Erythroblast (primary cell): ENCODE results near the gene FBXO8.

ENCODE experiments used
- DNase-seq, 2 experiments: peaks; one replicate each; lab custom pipeline; 2025; lab: John Stamatoyannopoulos, UW
- GATA1 ChIP-seq: IDR thresholded peaks from 2 replicates; pipeline ENCODE4 v1.6.1; 2011; ENCODE audit warnings: low read depth, mild to moderate bottlenecking, control low read depth, low read length, moderate library complexity
- POLR2A ChIP-seq: IDR thresholded peaks from 2 replicates; pipeline ENCODE4 v1.6.1; 2011; ENCODE audit warnings: mild to moderate bottlenecking, low read length

FBXO8 gene

DNA sequence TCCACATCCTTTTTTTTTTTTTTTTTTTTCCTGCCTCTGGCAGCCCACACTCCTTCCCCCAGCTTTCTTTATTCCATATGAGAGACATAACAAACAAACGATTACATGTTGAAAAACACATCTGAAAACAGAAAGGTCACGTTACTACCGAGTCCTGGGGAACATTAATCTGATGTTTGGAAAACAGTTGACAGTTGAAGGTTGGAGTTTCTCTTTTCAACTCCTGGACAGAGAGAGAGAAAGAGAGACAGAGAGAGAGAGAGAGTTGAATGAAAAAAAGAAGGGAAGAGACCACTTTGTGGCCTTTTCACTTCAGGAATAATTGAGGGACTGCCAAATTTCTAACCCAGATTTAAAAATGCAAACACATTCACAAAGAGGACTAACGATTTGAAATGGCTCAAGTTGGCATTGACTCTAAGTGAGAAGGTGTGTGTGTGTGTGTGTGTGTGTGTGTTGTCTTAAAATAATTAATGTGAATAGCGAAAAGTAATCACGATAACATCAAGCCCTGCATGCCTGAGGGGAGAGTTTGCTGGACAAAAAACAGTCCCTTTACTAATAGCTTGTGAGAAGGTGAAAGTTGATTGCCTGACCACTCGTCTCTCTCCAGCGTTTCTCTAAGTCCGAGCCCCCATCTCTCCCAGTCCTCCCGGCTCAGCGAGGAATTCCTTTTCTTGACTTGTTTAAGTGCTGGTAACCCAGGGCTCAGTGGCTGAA is 67.3 kb downstream of the FBXO8 start:
- TF ChIP-seq POLR2A, result no peak
- DNase-seq, result peak in 1 of 2 experiments; percentile 19

DNA sequence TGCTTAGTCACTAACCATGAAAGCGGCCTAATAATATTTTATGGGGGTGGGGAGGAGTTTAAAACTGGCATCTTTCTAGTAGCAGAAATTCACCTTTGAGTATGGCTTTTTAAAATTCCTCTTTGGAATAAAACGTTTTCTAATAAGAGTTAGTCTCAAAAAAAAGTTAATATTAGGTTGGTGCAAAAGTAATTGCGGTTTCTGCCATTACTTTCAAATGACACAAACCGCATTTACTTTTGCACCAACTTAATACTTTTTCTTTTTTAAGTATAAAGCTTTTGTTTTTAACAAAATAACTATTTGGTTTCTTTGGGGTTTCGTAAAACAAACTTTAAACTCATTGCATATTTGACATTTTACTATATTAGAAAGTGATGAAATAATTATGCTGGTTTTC is 68.4 kb downstream of the FBXO8 start:
- TF ChIP-seq POLR2A, result no peak
- no peak for TF ChIP-seq GATA1
- DNase-seq, result peak in 1 of 2 experiments; percentile 57

DNA sequence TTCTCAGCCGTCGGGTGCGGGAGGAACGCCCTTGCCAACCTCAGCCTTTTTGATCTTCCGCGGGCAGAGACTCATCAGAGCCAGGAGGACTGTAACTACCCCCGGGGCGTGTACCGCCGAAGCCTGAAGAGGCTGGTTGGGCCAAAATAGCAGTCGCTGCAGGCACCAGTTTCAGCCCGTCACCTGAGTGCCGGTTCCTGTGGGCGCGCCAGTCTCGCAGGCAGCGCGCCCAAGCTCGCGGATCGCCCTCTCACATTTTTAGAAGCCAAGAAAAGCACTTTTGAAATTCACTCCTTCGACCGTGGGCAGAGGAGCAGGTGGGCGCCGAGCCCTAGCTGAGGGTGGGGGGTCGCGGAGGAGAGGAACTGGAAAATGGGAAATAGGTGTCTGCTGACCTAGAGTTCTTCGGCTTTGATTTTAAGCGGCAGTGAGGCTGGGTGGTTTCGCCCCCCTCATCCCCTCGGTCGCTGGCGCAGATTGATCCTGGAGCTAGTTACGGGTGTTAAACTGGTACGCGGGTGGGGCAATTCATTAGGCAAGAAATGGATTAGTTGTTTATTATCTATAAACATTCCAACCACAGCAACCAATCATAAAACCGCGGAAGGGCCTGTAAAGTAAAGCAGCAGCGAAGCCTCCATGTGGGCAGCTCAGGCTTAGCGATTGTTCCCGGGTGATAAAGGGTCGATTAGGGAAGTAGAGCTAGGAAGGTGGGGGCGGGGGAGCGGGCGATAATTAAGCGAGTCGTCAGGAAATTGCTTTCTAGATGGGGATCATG is 69.2 kb downstream of the FBXO8 start:
- TF ChIP-seq POLR2A (no peak), GATA1 (no peak)
- peak; percentile 19 to 27 for DNase-seq

DNA sequence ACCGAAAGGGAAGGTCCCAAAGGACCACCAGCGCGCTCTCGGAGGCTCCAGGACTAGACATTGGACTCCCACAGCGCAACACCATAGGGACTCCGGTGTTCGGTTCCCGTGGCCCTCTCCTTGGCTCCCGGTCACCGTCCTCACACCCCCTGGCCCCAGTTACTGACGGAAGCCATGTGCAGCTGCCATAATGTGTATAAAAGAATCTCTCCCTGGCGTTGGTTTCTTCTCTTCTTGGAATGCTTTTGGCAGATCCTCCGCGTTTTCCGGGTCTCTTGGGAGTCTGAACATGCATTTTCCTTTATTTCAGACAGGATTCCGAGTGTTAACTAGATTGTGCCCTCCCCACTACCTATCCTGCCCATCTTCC is 69.8 kb downstream of the FBXO8 start:
- no peak for DNase-seq
- TF ChIP-seq GATA1, result no peak
- no peak for TF ChIP-seq POLR2A

DNA sequence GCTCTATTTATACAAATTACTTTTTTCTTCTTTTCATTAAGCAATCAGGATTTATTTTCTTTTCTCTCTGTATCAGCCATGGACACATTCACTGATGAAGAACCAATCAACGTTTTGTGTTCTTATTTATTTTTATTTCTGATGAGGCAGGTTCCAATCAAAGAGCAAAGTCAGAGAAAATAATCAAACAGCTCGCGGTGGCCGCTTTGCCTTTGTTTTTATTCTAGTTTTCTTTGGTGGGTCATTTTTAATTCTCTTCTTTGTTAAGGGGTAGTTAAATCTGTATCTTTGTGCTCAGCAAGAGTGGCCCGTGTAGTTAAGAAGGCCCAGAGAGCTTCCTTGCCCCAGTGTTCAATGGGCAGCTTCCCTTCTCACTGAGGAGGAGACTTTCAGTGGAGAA is 71.4 kb downstream of the FBXO8 start:
- DNase-seq, result no peak
- TF ChIP-seq POLR2A (no peak), GATA1 (no peak)

DNA sequence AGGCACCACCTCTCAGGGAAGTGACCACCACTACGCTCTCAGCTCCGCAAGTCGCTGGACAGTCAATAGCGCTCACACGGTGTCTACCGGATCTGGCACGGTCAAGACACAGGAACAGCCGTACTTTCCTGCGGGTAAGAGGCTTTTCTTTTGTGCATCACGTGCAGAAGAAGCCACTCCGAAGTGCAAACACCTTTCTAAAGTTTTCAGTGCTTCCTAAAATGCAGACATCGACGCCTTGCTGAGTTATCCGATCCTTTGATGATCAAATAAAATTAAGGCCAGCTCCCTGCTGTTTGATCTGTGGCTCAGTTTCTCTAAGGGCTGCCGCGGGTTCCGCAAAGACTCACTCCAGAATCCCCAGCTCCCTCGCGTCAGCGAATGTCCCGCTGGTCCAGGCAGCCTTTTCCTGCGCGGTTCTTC is 71.8 kb downstream of the FBXO8 start:
- TF ChIP-seq GATA1, result no peak
- no peak for TF ChIP-seq POLR2A
- DNase-seq, result no peak

DNA sequence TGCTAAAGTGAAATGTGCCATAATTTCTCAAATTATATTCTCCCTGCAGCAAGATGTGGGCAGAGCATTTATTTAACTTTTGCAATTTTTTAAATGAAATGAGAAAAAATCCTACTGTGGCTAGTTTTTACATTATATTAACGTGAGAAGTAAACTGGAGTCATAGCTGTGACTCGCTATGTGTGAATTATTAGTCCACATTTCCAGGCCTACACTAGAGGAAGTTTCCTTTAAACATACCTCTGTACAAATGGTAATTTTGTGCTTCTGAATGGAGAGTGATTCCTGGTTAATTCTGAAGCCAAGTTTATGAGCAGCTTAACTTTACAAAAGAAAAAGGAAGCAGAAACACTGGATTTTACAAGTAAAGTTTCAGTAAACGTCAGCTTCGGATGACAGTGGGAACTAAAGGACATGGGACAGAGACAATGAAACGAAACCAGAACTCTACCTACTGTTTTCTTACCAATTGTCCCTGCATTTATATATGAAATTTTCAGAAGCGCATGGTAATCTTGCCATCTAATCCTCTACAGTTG is 72.4 kb downstream of the FBXO8 start:
- no peak for DNase-seq
- no peak for TF ChIP-seq GATA1
- no peak for TF ChIP-seq POLR2A

DNA sequence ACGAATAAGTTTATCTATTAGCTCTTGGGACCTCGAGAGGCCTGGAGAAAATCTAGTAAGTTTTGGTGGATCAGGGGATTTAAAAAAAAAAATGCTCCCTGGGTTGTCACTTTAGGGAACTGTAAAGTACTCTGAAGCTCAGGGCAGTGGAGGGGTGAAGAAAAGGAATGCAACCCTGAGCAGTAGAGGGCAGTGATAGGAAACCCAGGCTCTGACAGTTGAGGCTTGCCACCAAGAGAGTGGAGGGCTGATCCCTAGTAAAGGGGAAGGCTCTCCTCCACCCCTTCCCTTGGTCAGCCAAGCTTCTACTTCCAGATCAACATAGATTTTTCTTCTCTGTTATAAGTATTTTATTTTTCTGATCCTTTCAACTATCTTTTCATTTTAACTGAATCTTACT is 73.1 kb downstream of the FBXO8 start:
- no peak for DNase-seq
- TF ChIP-seq GATA1, result no peak

DNA sequence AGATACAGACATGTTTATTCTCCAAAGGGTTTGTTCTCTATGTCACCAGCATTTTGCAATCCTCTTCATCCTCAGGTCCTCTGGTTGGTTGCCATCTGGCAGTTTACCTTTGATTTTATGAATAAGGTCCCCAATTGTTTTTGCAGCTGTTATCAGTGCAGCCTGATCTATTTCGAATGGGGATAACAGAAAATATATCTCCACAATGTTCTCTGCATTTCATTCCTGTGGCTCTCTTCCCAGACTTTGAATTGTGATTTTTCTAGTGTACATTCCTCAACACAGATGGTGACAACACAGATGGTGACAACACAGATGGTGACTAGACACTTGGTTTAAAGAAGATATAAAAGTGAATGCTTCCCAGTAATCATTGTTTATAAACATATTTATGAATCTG is 74.1 kb downstream of the FBXO8 start:
- TF ChIP-seq POLR2A (no peak), GATA1 (no peak)
- DNase-seq, result no peak

DNA sequence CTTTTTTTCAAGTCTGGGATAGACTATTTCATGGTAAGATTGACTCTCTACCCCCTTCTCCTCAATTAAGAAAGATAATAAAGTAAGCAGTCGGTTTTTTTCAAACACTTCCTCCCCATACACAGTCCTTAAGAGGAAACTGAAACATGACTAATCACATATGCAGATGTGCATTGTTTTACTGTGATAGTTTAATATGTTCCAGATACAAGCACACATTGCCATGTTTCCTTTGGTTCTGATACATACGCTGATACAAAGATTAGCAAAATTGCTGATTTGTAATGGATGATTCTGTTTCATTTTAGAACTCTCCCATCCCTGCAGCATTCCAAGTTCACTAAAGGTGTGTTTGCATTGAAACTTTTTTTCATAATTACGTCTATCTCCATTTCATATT is 76.1 kb downstream of the FBXO8 start:
- TF ChIP-seq GATA1 (no peak), POLR2A (no peak)
- no peak for DNase-seq

DNA sequence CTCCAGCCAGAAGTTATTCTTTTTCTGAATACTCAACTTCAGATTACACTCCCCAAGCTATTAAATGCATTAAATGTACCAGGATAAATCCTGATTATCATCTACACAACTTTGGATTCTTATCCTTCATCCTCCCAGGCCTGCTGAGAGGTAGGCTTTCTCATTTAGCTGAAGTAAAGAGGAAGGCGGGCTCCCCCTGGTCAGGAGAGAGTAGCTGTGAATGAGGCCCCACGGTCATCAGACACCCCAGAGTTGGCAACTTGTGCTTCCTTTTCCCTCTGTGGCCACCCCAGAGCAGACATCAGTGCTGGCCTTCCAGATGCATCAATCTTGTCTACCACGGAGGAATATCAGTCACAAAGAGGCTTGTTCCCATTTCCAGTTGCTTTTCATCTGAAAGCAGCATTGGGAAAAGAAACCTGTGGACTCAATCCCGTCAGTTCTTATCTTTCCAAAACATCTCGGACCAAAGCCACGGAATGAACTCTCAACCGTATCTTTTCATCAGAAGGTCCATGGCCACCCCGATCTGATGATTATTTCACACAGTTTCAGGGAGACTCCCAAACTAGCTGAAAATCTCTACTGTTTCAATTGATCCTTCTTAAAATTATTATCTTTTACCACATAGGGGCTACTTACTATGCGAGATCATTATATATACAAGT is 79.2 kb downstream of the FBXO8 start:
- DNase-seq, result no peak
- TF ChIP-seq POLR2A (no peak), GATA1 (no peak)

DNA sequence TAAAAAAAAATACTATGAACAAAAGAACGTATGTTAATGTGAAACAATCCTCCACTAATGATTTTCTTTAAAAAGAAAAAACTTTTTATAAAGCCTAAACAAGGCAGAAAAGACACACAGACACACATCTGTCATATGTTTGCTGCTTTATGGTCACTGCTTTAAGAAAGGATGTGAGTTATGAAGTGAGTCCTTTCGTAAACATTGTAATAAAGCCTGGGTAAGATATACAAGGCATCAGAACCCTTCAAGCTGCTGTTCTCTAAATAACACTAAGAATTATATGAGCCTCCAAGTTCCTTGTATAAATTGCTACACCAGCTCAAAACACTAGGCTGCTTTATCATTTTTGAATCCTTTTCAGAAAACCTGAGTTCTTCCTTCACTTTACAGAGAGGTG is 81.6 kb downstream of the FBXO8 start:
- TF ChIP-seq POLR2A, result no peak
- TF ChIP-seq GATA1, result no peak
- no peak for DNase-seq

DNA sequence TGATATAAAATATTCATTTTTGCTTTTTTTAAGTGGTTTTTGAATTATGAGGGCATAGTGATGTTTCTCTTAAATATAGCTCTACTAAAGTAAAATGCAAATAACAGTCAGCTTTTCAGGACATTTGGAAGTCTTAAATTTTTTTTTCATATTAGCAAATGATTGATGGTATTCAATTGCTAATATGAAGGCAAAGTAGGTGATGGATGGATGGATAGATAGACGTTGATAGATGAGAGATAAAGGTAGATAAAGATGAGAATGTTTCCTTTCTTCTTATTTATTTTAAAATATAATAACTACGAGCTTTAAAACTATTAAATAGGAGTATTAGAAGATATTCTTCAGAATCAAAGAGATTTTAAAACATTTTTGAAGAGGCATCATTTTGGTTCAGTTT is 83.7 kb downstream of the FBXO8 start:
- no peak for DNase-seq
- TF ChIP-seq GATA1 (no peak), POLR2A (no peak)

DNA sequence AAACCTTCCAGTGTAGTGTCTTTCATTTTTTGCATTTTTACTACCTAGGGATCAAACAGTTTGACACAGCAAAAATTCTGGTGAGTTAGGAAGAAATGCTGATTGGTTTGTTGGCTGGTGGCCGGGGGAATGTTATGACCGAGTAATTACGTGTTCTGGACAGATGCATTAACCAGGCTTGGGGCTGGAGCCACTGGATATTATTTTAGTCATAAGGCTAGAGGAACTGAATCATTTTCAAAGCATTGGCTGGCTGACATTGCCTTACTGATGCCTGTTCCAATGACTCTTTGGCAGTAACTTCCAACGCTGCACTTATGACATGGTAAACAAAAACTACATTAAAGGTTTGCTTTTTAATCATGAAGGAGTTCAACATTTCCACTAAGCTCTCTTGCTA is 84.6 kb downstream of the FBXO8 start:
- DNase-seq, result no peak
- TF ChIP-seq GATA1, result no peak
- TF ChIP-seq POLR2A, result no peak
